Fibroblast of pulmonary artery (primary cell): Measurements from ENCODE around the gene DGLUCY.
"Not testable (repeated sequence)": the region's sequence is repeated elsewhere in the genome, so short reads cannot be mapped to it uniquely, and the experiment has no call there.

ENCODE experiments used
- DNase-seq: peaks from one replicate; pipeline ENCODE4 v3.0.0-alpha.2; 2010; ENCODE audit warnings: low read depth
- H3K4me3 ChIP-seq: replicated peaks from 2 replicates; pipeline ENCODE4 v1.5.1; 2011; ENCODE audit warnings: low read depth, mild to moderate bottlenecking, control low read depth, low read length, moderate library complexity
- TF ChIP-seq, protein P1 (sequence below): IDR thresholded peaks from 2 replicates; pipeline ENCODE4 v1.5.1; 2011; ENCODE audit warnings: mild to moderate bottlenecking, control low read depth, low read length, inconsistent platforms; ENCODE audit errors: missing control alignments

The DGLUCY gene

DNA sequence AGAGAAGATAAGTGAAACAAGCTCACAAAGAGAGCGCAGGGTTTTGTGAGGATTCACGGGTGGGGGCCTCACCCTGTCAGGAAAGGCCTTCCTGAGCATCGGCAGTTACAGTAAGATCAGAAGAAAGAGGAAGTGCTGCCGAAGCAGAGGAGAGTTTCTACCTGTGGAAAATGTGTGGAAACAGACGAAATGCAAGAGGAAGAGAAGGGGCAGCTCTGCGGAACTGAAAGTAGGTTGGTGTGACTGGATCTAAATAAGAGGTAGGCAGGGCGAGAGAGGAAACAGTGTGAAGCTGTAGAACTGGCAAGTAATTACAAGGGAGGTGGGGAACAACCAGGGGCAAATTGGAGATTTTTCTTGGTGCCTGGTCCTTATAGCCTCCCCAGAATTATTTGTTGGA, 128.0 kb downstream of the DGLUCY start:
- H3K4me3 ChIP-seq: no peak overlapping the region
- TF ChIP-seq, protein P1, sequence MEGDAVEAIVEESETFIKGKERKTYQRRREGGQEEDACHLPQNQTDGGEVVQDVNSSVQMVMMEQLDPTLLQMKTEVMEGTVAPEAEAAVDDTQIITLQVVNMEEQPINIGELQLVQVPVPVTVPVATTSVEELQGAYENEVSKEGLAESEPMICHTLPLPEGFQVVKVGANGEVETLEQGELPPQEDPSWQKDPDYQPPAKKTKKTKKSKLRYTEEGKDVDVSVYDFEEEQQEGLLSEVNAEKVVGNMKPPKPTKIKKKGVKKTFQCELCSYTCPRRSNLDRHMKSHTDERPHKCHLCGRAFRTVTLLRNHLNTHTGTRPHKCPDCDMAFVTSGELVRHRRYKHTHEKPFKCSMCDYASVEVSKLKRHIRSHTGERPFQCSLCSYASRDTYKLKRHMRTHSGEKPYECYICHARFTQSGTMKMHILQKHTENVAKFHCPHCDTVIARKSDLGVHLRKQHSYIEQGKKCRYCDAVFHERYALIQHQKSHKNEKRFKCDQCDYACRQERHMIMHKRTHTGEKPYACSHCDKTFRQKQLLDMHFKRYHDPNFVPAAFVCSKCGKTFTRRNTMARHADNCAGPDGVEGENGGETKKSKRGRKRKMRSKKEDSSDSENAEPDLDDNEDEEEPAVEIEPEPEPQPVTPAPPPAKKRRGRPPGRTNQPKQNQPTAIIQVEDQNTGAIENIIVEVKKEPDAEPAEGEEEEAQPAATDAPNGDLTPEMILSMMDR: no peak
- DNase-seq: no peak

DNA sequence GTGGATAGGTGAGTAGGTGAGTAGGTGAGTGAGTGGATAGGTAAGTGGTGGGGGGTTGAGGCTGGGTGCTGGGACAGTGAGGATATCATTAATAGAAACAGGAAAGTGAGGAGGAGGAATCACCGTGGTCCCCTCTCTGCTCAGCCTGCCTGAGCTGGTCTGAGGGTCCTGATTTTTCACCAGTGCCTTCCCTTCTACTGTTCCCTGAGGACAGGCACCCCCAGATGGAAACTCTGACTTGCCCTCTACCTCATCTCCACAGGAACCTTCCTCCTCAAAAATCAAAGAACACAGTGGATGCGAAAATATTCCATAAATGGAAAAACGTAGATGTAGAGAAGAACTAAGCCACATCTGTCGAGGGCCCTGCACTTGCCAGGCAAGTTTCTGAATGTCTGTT, 128.8 kb downstream of the DGLUCY start:
- TF ChIP-seq, protein P1: no peak
- no peak overlapping the region for H3K4me3 ChIP-seq
- no peak for DNase-seq

DNA sequence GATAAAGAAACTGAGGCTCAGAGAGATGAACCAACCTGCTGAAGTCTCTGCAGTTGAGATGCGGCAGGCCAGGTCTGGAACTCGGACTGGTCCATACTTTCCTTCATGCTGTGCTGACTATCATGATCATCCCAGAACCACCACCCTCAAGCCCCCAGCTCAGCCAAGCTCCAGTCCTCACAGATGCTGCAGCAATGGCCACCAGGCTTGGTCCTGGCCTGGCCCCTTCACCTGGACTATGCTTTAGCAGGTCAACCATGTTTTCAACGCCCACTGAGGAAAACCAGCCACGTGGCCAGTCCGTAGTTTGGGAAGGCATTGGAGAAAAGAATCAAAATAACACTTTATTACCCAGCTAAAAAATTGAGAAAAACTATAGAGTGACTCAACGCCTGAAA, 129.2 kb downstream of the DGLUCY start:
- TF ChIP-seq, protein P1: no peak
- H3K4me3 ChIP-seq: no peak overlapping the region
- no peak for DNase-seq

DNA sequence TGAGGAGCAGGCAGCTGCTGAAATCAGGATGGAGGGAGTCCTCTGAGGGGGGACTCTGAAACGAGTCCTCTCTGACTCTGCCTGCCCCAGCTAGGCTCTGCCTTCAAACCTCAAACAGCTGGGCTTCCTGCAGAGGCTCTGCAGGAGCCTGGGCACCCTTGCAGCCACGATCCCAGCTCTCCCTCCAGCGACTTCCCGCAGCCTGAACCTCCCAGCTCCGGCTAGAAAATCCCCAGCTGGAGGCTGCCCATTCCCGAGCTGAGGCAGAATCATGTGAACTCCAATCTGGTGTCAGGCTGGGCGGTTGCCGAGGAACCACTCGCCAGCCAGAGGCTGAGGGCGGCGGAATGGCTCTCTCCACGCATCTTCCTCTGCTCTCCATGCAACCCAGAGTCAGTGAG, 130.6 kb downstream of the DGLUCY start, which contains the start of gene GPR68:
Gene GPR68 (minus strand): TSS at position 204 of the 401 bp plus-strand sequence. CDS start 9,654 bp downstream, outside the sequence.
- H3K4me3 ChIP-seq: no peak within 1 kb of the TSS
- TF ChIP-seq, protein P1: no peak

DNA sequence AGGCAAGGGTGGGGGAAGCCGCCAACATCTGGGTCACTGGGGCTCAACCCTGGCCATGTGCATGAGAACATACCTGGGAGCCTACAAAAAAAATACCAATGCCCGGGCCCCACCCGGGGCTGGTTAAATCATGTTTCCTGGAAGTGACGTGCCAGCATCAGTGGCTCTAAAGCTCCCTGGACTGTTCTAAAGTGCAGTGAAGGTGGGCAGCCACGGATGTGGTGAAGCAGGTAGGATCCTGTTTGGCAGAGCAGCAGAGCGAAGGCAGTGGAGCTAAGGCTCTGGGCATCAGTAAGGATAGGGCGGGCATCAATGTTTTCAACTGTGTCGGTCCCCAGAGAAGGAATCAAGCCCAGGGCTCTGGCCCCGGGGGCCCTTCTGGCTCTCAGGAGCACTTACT, 131.2 kb downstream of the DGLUCY start:
- TF ChIP-seq, protein P1: no peak
- H3K4me3 ChIP-seq: no peak overlapping the region
- DNase-seq: no peak

More for the DNA sequence above, 130.6 kb downstream of the DGLUCY start, which contains the start of gene GPR68:
- peak; percentile 65 for DNase-seq

DNA sequence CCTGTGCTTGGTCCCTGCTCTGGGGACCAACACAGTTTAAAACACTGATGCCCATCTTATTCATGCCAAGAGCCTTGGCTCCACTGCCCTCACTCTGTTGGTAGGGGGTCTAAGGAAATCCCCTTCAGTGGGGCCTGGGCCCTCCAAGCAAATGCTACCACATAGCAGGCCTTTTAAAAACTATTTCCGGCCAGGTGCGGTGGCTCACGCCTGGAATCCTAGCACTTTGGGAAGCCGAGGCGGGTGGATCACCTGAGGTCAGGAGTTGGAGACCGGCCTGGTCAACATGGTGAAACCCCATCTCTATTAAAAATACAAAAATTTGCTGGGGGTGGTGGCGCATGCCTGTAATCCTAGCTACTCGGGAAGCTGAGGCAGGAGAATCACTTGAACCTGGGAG, 131.7 kb downstream of the DGLUCY start:
- DNase-seq: not testable (repeated sequence)

DNA sequence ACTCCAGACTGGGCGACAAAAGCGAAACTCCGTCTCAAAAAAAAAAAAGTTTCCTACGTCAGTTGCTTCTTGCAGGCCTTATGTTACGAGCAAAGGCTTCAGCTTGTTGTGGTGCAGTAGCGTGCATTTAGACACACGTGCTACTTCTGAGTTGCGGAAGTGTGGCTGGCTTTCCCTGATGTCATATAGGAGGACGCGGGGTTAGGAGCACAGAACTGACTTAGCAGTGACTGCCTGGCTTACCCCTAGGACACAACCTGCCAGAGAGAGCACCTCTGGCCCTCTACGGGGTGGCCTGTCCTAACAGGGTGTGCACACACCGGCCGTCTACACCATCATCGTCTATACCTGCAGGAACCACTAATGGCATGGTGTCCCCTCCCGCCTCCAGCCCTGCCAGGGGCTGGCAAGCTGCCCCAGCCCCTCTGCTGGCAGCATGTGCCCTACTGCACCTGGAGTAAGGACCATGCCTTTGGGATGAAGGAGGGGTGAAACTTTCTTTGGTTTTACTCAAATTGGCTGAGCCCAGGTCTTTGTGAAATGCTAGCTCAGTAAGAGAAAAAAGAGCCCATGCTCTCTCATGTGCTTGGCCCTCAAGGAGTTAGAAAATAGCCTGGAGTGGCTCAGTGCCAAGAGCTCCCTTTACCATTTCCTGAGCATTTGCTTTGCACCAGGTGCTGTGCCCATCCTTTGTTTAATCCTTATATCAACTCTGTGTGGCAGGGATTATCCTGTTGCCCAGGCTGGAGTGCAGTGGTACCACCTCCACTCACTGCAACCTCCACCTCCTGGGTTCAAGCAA, 132.4 kb downstream of the DGLUCY start:
- DNase-seq: no peak
- TF ChIP-seq, protein P1: no peak
- H3K4me3 ChIP-seq: no peak overlapping the region

More for the DNA sequence above, 131.7 kb downstream of the DGLUCY start:
- not testable (repeated sequence) for H3K4me3 ChIP-seq
